Upper lobe of left lung (tissue), 6 donors: ENCODE measurements around the gene FKBP2. TPM values are rescaled to one million over a fixed set of nuclear protein-coding genes. Genes with fewer than 3 reads are reported as not detected.

Experiments
- ATAC-seq, 2 donors: fragments of 200-7000 bp; cut with Tn5 transposase; one replicate each; pipeline ENCODE4 v1.9.1; 2022; ENCODE audit warnings: mild to moderate bottlenecking in 2 of 2, moderate library complexity in 2 of 2; ENCODE audit not compliant: low FRiP score in 2 of 2
- DNase-seq, 2 donors: peaks; one replicate each; pipeline ENCODE4 v3.0.0-alpha.2; 2019 to 2020
- H3K27ac ChIP-seq, 4 donors: fragments of 200-600 bp; sonication (generic); one replicate each; pipeline ENCODE4 v1.5.1; 2016 to 2019
- H3K27me3 ChIP-seq, 4 donors: fragments of 200-600 bp; sonication (generic); one replicate each; pipeline ENCODE4 v1.5.1; 2017 to 2019
- H3K36me3 ChIP-seq, 4 donors: fragments of 200-600 bp; sonication (generic); one replicate each; pipeline ENCODE4 v1.5.1; 2016 to 2019
- H3K4me1 ChIP-seq, 4 donors: fragments of 200-600 bp; sonication (generic); one replicate each; pipeline ENCODE4 v1.5.1; 2018 to 2019
- H3K4me3 ChIP-seq, 4 donors: fragments of 200-600 bp; sonication (generic); one replicate each; pipeline ENCODE4 v1.5.1; 2017 to 2019; ENCODE audit warnings: mild to moderate bottlenecking in 2 of 4, moderate library complexity in 1 of 4
- H3K9me3 ChIP-seq, 4 donors: fragments of 200-600 bp; sonication (generic); one replicate each; pipeline ENCODE4 v1.5.1; 2018 to 2019
- CTCF ChIP-seq, 6 experiments: fragments of 450-650 bp in 4 of 6; fragments of 200-600 bp in 2 of 6; sonication (generic) in 2 of 6; IDR thresholded peaks; one replicate each; pipeline ENCODE4 v1.5.1; 2016 to 2019; ENCODE audit warnings: antibody characterized with exemption in 6 of 6
- EP300 ChIP-seq, 4 donors: sonication (generic); formaldehyde crosslinking; IDR thresholded peaks; one replicate each; pipeline ENCODE4 v1.5.1; 2017; ENCODE audit warnings: antibody characterized with exemption in 4 of 4, control low read depth in 2 of 4
- POLR2A ChIP-seq, 4 donors: fragments of 450-650 bp; IDR thresholded peaks; one replicate each; pipeline ENCODE4 v1.5.1; 2016 to 2017; ENCODE audit warnings: antibody characterized with exemption in 4 of 4, mild to moderate bottlenecking in 2 of 4
- POLR2AphosphoS5 ChIP-seq, 2 donors: sonication (generic); formaldehyde crosslinking; IDR thresholded peaks; one replicate each; pipeline ENCODE4 v1.5.1; 2017; ENCODE audit warnings: antibody characterized with exemption in 2 of 2
- WGBS, 2 donors: methylation state at CpG; one replicate each; pipeline ENCODE4 v1.1.5; 2017 to 2018; 5-methylcytosine and 5-hydroxymethylcytosine counted together
- total RNA-seq, 6 donors: library from RNA; depleted of rRNA in 4 of 6; stranded (reverse); fragments of >200 nt in 4 of 6; gene quantifications; one replicate each; pipeline versions ENCODE4 v1.1.0 to v1.2.1, GENCODE V29; 2016 to 2021
- donor health status: DM: no; HTN: no; CAD: no; lungs with moderate emphysema.
- donor health status: DM: no; HTN: yes; CAD: no; lungs with severe emphysema.

FKBP2 gene
- total RNA-seq, 6 donors from 2014 or later = 40.9 to 132 (median 63.1) TPM

GRCh38 chr11:64233913-64234586 is 6.8 kb upstream of the FKBP2 start, which contains the start of gene VEGFB:
Gene VEGFB (plus strand): TSS chr11:64234584. CDS start chr11:64234834, 250 bp downstream.
- peak in 2 of 6 experiments; percentile 6 to 8 for TF ChIP-seq CTCF (IDR thresholded peaks at IDR 0.05)
- TF ChIP-seq POLR2A (IDR thresholded peaks at IDR 0.05) = peak in 2 of 4 donors; percentile 34 to 51
- no peak for TF ChIP-seq EP300 (IDR thresholded peaks at IDR 0.05)
- TF ChIP-seq POLR2AphosphoS5 (IDR thresholded peaks at IDR 0.05) = peak in 1 of 2 donors; percentile 64
- peak within 1 kb of the TSS; percentile 66 to 94 (median 84) for H3K4me3 ChIP-seq
- ATAC-seq = peak in 1 of 2 donors; percentile 83
- H3K27ac ChIP-seq = peak within 1 kb of the TSS; percentile 69 to 91 (median 82)
- peak; percentile 84 to 95 for DNase-seq
- WGBS, 2 donors = 10 to 40% methylated on average over 5 to 17 of the region's 62 CpGs
- H3K27me3 ChIP-seq = no peaks in the 10 kb centered on the region
- H3K36me3 ChIP-seq = peaks cover 0 to 19% (median 7%) of the 10 kb centered on the region in 4 donors
- no peaks in the 10 kb centered on the region for H3K9me3 ChIP-seq
- peaks cover 52 to 80% (median 62%) of the 10 kb centered on the region in 4 donors for H3K4me1 ChIP-seq

- DNase-seq = peak; percentile 68 to 92
- Histone ChIP-seq H3K27me3 (no peaks in the 10 kb centered on the region), H3K4me1 (peaks cover 52 to 79% (median 59%) of the 10 kb centered on the region in 4 donors), H3K27ac (peak overlapping the region; percentile 69 to 91 (median 78)), H3K4me3 (peak overlapping the region; percentile 66 to 94 (median 84)), H3K36me3 (peaks cover 0 to 19% (median 7%) of the 10 kb centered on the region in 4 donors), H3K9me3 (no peaks in the 10 kb centered on the region)
- peak in 1 of 2 donors; percentile 32 for ATAC-seq
- WGBS, 2 donors = 7 to 38% methylated on average over 3 to 12 of the region's 80 CpGs
- TF ChIP-seq POLR2A (IDR thresholded peaks at IDR 0.05) (peak in 1 of 4 donors; percentile 69), POLR2AphosphoS5 (IDR thresholded peaks at IDR 0.05) (peak in 1 of 2 donors; percentile 53), CTCF (IDR thresholded peaks at IDR 0.05) (peak in 3 of 6 experiments; percentile 7 to 55 (median 20)), EP300 (IDR thresholded peaks at IDR 0.05) (no peak)
Measured at GRCh38 chr11:64234647-64235379, 6.1 kb upstream of the FKBP2 start.

GRCh38 chr11:64235437-64236161 is 5.3 kb upstream of the FKBP2 start:
- H3K4me1 ChIP-seq = peaks cover 56 to 84% (median 64%) of the 10 kb centered on the region in 4 donors
- H3K9me3 ChIP-seq = no peaks in the 10 kb centered on the region
- H3K27me3 ChIP-seq = no peaks in the 10 kb centered on the region
- H3K27ac ChIP-seq = peak overlapping the region; percentile 28 to 91 (median 78)
- peak overlapping the region; percentile 66 to 94 (median 84) for H3K4me3 ChIP-seq
- H3K36me3 ChIP-seq = peaks cover 0 to 19% (median 7%) of the 10 kb centered on the region in 4 donors
- ATAC-seq (no peak), DNase-seq (peak in 1 of 2 donors; percentile 65)
- WGBS, 2 donors = 85 to 94% methylated on average over 6 to 12 of the region's 12 CpGs
- TF ChIP-seq POLR2A (IDR thresholded peaks at IDR 0.05) = no peak
- no peak for TF ChIP-seq CTCF (IDR thresholded peaks at IDR 0.05)
- TF ChIP-seq POLR2AphosphoS5 (IDR thresholded peaks at IDR 0.05) = no peak
- no peak for TF ChIP-seq EP300 (IDR thresholded peaks at IDR 0.05)

- DNase-seq = peak; percentile 78 to 87
- H3K4me3 ChIP-seq = no peak overlapping the region
Measured at GRCh38 chr11:64237484-64237951, 3.4 kb upstream of the FKBP2 start.

More at GRCh38 chr11:64237484-64237951, 3.4 kb upstream of the FKBP2 start:
- Histone ChIP-seq H3K9me3 (no peaks in the 10 kb centered on the region), H3K27ac (peak overlapping the region; percentile 74 to 99 (median 96)), H3K4me1 (peaks cover 54 to 76% (median 57%) of the 10 kb centered on the region in 4 donors), H3K27me3 (no peaks in the 10 kb centered on the region), H3K36me3 (peaks cover 0 to 19% (median 7%) of the 10 kb centered on the region in 4 donors)
- peak in 1 of 4 donors; percentile 33 for TF ChIP-seq POLR2A (IDR thresholded peaks at IDR 0.05)
- no peak for TF ChIP-seq EP300 (IDR thresholded peaks at IDR 0.05)
- peak; percentile 18 to 40 for TF ChIP-seq POLR2AphosphoS5 (IDR thresholded peaks at IDR 0.05)
- no peak for TF ChIP-seq CTCF (IDR thresholded peaks at IDR 0.05)
- WGBS, 2 donors = 56 to 82% methylated on average over 12 of the region's 12 CpGs
- no peak for ATAC-seq
